Activated naive CD4-positive, alpha-beta T cell treated with anti-CD3 and anti-CD28 coated beads, Interleukin-2, amount 50 U/mL, for 16 hours (primary cell): ENCODE results near the gene GRIA3.

ENCODE experiments used
- DNase-seq: peaks from one replicate; pipeline ENCODE4 v3.0.0-alpha.2; 2020

The GRIA3 gene

DNA sequence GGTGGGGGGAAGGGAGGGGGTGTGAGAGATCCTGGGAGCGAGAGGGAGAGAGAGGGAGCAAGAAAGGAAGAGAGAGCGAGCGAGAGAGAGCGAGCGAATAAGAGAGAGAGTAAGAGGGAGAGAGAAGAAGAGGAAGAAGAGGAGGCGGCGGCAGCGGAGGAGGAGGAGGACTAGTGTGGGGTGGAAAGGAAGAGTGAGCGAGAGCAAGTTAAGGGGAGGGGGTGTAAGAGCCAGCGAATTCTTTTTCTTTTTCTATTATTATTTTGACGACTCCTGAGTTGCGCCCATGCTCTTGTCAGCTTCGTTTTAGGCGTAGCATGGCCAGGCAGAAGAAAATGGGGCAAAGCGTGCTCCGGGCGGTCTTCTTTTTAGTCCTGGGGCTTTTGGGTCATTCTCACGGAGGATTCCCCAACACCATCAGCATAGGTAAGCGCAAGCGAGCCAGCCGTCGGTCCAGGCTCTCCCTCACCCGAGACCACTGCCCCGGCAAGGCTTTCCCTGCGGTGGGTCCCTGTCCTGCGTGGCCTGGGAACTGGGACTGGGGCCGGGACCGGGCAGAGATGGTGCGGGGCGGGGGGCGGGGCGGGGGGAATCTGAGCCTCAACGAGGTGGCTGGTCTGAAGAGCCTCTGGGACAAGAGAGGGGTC lies at the start of gene GRIA3:
TSS of gene GRIA3 (plus strand) at position 60 of the 647 bp plus-strand sequence. CDS start at position 318, 258 bp downstream.
- no peak for DNase-seq

DNA sequence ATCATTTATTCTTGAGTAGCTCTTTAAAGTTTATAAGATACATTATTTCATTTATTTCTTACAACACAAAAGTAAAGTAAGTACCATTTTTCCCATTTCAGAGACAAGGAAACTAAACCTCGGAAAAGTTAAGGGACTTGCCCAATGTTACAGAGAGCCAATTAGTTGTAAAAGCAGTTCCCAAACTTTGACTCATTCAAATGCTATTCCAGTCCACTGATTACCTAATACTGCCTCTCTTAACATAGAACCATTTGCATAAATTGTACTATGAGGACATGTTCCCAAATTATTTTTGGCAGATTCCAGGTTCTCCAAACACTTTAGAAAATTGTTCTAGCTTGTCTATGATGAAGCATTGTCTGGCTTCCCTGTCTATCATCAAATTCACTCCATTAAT lies 45.6 kb upstream of the GRIA3 start:
- DNase-seq, result no peak

DNA sequence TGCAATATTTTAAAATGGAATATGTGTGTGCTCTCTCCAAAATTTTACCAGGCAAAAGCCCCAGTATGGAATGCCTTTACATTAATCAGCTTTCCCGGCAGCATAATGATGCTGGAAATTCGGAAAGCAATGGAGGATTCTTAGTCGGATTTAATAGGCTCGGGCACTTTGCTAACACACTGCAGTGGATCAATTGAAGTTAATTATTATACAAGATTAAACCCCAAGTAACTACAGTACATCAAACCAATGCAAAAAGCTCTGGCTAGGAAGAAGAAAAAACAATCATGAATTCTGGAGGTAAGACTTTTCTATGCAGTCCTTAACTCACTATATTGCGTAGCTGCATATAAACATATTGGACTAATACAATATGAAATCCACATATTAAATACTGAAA lies 43.6 kb upstream of the GRIA3 start:
- no peak for DNase-seq

DNA sequence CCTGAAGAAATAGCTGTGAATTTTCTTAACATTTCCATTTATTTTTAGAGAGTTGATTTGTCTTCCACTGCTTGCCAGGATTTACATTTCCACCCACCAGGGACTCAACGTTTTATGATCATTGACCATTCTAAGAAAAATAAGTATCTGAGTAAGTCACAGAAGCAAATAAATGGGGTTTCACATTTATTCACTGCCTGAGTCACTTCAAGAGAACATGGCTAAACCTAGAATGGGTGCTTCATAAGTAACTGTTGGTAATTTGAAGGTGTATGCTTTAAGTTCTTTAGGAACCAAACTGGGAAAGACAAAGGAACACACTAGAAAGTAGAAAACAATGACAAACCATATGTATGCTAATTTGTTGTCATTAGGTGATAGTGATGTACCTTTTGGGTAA lies 43.2 kb upstream of the GRIA3 start:
- no peak for DNase-seq

DNA sequence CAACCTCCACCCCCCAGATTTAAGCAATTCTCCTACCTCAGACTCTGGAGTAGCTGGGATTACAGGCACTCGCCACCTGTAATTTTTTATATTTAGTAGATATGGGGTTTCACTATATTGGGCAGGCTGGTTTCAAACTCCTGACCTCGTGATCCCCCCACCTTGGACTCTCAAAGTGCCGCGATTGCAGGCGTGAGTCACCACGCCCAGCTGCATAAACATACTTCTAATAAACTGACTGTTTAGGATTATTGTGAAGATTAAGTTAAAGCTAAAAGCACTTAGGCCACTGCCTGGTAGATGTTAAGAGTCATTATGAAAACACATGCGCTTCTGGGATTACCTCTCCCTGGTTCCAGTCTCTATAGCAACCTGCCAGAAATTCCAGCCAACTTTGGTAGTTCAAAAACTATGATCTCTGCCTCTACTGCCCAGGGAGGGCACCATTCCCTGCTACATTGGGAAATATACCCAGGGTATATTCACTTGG lies 30.2 kb upstream of the GRIA3 start:
- DNase-seq, result no peak

DNA sequence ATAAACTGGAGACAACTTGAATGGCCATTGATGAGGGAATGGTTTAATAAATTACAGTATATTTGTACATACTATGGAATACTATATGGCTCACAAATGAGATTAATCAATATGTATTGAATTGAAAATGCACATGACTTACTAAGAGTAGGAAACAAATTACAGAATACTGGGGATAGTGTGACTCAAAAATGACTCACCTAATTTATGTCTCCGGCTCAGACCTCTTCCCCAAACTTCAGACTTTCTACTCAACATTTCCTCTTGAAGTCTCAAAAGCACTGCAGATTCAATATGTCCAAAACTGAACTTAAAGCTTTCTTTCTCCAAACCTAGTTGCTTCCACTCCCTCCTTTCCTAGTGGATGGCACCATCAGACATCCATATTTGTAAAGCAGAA lies 28.8 kb upstream of the GRIA3 start:
- DNase-seq, result no peak

DNA sequence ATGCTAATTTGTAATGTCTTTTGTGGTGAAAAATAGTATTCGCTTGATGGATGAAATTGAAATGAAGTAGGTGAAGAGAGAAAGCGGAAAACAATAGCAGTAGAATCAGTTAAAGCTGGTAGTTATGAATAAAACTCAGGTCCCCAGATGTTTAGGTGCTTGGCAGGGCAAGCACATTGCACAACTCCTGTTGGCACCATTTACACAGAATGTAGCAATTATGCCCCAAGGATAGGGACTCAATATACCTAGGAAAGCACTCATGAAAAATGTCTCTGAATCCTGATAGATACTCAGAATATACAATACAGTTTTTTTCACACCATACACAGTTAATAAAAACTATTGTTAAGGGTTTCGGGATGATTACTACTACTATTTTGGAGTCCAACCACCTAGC lies 26.5 kb upstream of the GRIA3 start:
- no peak for DNase-seq

DNA sequence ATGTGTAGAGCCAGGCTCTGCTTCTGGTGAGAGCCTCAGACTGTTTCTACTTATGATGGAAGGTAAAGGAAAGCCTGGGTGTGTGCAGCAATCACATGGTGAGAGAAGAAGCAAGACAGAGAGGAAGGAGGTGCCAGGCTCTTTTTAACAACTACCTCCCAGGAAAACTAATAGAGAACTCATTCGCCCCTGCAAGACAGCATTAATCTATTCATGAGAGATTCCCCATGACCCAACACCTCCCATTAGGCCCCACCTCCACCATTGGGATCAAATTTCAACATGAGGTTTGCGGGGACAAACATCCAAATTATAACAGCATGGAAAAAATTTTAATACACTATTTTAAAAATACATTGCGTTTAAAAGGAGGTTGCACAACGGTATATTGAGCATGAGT lies 24.7 kb upstream of the GRIA3 start:
- no peak for DNase-seq

DNA sequence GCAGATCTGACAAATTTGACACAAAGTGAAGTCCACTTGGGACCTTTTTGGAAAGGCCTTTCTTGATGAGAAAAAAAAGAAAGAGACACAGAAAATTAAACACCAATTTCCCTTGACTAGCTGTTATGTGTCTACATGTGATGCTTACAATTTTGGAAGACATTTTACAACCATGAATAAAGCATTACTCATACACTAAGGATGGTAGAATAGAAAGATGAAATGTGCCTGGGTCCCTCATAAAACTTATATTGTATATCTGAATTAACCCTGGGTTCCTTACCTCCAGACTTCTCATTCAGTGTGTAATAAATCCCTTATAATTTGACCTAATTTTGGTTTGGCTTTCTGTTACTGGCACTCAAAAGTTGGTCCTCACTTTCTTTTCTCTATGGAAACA lies 16.5 kb upstream of the GRIA3 start:
- DNase-seq, result no peak

DNA sequence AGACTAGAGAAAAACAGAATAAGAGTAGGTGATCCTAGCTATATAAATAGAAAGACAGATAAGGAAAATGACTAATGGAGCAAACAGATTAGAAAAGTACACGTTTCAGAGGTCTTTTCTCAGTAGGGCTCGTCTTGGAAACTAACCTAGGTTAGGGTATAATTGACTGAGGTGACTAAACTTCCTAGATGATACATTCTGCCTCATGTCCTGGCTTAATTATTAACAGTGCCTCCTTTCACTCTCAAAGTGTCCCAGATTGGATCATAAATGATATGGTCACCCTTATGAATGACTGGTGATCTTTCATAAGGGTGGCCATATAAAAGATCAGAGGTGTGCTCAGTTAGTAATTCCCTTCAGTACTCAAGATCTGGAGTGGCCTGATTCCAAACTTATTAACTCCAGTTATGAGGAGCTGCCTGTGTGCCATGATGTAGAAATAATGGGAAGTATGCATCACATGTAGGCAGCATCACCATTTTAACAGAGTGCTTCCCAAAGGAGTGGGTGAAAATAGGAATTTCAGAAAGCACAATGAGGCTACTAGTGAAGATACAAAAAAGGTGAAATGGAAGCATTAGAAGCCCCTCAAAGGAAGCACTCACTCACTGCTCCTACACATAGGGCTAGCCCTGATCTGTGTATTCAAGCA lies 14.7 kb upstream of the GRIA3 start:
- DNase-seq, result no peak

DNA sequence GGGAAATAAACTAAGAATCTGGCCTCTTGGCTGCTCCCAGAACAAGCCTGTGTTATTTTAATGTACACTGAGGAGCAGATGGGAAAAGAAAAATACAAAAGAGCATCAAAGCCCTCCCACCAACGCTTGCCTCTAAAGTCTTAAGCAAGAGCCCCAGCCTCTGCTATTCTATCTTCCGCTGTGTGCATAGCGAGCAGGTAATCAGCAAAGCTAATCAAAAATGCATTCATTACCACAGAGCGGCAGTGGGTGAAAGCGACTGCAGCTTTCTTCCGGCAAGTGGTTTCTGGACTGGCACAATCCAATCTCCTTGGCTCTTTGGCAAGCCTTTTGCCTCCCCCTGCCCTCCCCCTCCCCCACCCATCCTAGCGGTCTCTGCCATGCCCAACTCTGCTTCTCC lies 13.5 kb upstream of the GRIA3 start:
- DNase-seq, result no peak

DNA sequence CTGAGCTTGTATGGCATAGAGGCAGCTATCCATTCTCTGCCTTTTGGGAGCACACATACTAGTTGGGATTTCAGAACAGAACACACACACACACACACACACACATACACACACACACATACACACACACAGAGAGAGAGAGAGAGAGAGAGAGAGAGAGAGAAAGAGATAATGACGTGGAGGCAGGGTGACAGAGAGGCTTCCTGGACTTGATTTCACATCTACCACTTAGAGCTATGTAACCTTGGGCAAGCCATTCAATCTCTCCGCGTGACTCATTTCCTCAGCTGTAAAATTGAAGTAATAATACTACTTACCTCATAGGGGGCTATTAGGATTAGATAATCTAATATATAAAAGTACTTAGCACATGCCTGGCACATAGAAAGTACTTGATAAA lies 12.3 kb upstream of the GRIA3 start:
- DNase-seq, result no peak

DNA sequence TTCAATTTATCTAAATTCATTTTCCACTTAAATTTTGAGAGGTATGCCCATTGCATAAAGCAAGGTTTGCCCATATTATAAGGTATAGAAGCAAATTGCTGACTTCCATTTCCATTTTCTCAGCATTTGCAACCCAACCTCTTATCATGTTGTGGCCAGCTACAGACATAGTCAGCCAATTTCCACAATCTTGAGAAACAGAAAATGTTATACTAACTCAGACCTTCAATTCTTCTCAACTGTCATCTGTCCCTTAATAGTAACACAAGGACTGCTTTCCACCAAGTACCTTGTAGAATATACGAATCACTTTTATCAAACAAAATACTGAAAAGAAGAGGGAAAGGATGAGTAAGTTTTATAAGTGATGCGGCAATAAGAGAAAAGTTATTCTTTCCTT lies 11.2 kb upstream of the GRIA3 start:
- DNase-seq, result no peak

DNA sequence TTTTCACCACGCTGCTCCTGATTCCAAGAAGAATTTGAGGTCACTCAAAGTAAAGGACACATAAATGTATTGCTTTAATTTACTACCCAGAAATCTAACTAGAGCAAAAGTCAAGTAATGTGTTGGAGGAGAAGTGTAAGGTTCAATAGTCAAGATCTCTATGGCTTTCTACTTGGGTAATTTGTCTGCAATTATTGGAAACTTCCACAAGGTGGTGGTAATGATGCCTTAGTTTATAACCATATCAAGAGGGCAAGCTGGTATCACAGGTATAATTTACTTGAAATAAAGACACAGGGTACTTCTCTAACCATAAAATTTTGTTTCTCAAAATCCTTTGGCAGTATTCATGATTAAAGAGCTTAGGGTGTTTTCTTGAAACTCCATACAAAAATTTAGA lies 10.2 kb upstream of the GRIA3 start:
- no peak for DNase-seq

DNA sequence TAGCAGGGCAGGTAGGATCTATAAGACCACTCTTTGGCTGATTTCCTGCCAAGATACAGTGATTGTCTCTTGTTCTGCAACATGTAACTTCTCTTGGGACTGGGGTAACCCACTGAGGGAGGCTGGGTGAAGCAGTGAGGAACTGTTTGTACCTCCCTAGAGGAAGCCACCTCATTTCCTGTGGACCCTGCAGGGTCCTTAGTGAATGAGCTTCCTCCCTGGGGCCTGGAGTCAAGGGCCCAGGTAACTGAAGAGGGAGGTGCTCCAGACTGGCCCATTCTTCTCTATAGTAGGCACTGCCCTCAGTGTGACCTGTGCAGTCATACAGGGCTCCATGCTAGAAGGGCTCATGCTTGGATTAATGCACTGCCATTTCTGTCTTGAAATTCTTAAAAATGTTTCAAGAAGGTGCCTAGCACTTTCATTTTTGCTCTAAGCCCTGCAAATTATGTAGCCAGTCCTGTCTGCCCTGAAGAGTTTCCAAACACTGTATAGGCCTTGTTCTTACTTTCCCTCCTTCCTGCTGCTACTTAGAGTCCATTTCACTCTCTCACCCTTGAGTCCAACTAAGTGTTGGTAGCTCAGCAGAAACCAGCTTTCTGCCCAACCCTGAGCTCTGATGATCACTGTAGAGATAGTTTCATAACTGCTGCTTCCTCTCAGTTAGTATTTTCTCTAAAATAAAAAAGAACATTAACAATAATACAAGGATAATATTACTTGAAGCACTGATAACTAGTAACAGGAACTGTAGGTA lies 8.5 kb upstream of the GRIA3 start:
- DNase-seq, result no peak

DNA sequence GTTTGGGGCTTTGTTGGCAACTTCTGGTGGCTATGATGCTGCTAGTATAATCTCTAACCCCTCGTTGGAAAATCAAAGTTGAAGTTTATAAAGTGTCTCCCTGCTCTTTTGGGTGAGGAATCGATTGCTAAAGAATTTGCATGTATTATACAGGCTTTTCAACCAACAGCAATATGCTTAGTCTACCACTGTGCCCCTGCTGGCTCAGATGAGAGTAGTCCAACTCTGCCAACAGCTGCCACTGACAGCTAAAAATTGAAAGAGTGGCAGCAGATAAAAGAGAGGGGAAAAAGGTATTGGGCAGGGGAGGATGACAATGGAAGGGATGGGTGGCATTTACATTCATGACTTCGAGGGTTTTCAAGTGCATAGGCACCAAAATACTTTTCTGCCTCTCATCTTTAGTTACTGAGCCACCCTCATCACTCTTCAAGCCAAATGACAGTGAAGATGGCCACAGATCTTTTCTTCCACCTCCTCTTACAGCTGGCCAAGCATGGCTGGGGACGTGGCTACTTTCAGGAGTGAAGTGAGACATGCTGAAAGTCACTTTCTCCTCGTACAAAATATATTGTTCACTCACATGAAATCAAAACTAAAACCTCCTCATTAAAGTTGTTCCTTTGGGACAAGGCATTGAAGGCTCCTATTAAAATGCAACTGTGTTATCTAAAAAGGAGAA lies 2.7 kb upstream of the GRIA3 start:
- DNase-seq, result no peak

DNA sequence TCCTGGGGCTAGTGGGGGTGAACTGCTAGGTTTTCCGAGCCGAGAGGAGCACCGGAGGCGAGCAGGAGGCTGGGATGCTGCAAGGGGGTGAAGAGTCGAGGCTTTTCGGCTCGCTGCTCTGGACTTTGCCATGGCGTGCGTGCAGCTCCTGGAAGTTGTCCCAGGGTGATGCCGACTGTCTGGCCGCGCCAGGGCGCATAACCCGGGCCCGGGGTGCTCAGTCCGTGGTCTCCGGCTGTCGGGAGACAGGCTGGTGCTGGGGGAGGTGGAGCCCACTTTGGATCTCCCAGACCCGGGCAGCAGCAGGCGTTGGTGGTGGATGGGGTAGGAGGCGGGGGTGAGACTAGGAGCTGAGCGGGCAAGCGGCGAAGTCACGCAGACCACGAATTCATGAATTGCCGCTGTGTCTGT lies 793 bp downstream of the GRIA3 start:
- no peak for DNase-seq

DNA sequence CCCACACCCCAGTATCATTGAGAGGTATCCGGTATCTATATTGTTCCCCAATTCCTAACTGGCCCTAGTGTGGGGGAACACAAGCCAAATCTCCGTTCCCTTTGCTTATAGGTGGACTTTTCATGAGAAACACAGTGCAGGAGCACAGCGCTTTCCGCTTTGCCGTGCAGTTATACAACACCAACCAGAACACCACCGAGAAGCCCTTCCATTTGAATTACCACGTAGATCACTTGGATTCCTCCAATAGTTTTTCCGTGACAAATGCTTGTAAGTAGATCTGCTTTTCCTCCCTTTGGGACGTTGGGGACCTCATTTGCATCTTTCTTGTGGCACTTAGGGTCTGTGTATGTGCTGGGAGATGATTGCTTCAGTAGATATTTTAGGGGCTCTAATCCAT lies 1.6 kb downstream of the GRIA3 start:
- no peak for DNase-seq

DNA sequence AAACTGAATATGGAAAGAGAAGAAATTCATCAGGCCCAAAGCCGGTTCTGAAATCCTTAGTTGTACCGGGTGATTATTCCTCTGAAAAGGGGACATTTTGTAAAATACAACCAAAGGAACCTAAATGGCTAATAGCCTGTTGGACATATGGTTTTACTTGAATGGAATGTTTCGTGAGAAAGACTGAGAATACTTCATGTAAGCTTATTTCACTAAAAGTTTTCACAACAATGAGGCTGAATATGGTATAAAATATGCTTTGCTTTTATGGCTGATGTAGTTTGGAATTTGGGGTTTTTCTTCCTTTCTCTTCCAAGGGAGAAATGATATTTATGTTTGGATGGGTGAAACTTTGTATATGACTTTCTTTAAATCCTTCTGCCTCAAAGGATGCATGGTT lies 2.7 kb downstream of the GRIA3 start:
- DNase-seq, result no peak

DNA sequence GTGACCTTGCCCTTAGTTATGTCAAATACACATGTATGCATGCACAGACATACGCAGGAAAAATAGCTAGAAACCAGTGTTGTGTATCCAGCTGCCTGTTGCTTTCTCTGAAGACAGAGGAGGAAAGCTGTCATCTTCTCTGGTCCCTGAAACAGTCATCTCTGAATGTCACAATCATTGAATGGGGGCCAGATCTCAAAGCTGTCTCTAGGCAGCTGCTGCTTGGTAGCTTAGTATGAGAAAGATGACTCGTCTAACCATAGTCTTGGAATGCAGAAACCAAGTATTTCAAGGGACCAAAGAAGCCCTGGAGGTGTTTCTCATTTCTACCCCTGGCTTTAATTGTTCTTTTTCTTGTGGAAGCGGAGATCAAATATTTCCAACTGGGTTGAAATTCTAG lies 4.0 kb downstream of the GRIA3 start:
- no peak for DNase-seq

DNA sequence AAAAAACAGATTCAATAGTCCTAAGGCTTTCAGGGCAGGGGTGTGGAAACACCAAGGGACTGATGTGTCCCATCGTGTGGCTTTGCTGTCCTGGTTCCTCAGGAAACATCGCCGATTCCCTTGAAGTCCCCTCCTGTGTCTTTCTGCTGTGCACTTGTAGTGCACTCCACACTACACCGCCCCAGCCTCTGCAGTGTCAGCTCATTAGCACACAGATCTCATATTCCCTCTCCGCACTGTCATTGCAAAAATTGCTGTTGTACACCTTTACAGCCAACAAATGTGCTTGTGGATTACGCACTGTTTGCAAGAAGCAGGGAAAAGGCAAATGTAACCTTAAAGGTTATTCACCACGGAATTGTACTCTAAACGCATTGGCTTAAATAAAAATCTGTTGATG lies 5.3 kb downstream of the GRIA3 start:
- no peak for DNase-seq

DNA sequence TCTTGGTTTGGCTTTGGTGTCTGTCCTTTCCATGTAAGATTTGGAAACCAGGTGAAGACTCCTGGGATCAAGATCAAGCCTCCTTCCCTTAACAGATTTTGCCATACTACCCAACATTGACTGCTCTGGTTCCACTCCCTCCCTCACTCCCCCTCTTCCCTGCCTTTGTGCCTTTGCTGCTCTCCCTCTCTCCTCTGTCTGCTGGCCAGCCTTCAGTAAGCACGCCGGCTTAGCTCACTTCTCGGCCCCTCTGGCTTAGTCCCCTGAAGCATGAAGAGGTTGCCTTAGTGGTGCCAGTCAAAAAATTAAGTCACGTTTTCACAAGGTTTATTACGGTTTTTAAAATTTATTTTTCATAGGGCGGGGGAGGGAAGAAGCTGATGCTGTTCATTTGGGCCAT lies 6.0 kb downstream of the GRIA3 start:
- DNase-seq, result no peak

DNA sequence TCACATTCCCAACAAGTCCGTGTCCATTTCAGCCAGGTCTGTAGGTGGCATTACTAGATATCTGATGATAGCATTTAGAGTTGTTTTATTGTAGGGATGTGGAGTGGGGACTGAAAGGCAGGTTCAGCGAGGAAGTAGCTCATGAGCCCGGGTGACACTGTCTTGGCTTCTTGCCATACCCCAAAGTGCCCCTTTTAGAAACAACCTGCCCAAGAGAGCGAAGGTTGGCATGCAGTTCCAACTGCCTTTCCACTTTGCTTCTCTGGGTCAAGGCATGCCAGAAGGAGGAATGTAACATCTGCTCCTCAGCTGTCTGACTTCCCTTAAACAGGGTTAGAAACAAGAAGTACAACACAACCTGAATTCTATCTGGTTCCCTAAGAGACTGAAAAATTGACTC lies 9.0 kb downstream of the GRIA3 start:
- no peak for DNase-seq

DNA sequence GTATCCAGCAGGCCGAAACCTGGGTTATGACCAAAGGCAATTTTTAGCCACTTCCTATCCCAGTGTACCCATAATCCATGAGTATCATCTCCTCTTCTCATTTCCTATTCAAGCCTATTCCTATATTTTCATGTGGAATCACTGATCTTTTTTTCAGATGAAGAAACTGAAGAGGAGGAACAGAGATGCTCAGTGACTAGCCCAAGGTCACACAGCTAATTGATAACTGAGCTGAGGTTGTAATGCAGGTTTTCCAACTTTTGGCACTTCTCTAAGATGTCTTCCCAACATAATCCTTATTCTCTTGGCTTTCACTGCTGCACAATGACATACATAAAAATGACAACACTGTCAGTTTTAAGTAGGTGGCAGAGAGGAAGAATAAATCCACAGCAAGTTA lies 15.3 kb downstream of the GRIA3 start:
- no peak for DNase-seq
